HepG2 (cell line): Measurements from ENCODE around the gene MBLAC1. TPM values are rescaled to one million over a fixed set of nuclear protein-coding genes. Genes with fewer than 3 reads are reported as not detected.

Experiments
- CCDC6 ChIP-seq: sonication (generic); formaldehyde crosslinking; IDR thresholded peaks from 2 replicates; pipeline ENCODE4 v1.8.1; 2022; ENCODE audit warnings: mild to moderate bottlenecking, missing genetic modification reagents, moderate library complexity
- GATAD1 ChIP-seq: IDR thresholded peaks from 2 replicates; pipeline ENCODE4 v1.6.1; 2016; ENCODE audit warnings: missing genetic modification reagents, missing compliant biosample characterization
- IRF9 ChIP-seq: sonication (generic); formaldehyde crosslinking; IDR thresholded peaks from 2 replicates; pipeline ENCODE4 v1.8.0; 2022; ENCODE audit warnings: missing genetic modification reagents, mild to moderate bottlenecking, borderline replicate concordance
- MTERF4 ChIP-seq: sonication (generic); formaldehyde crosslinking; IDR thresholded peaks from 2 replicates; pipeline ENCODE4 v1.8.0; 2023; ENCODE audit warnings: mild to moderate bottlenecking, missing genetic modification reagents
- RARA ChIP-seq: IDR thresholded peaks from 2 replicates; pipeline ENCODE4 v1.6.1; 2016; ENCODE audit warnings: missing genetic modification reagents, missing compliant biosample characterization
- REST ChIP-seq, 2 experiments: IDR thresholded peaks; 2 replicates each; pipeline ENCODE4 v1.6.1; 2011 to 2012; ENCODE audit warnings: low read length in 2 of 2, borderline replicate concordance in 1 of 2, low read depth in 1 of 2, mild to moderate bottlenecking in 1 of 2, moderate library complexity in 1 of 2
- SALL2 ChIP-seq: sonication (generic); formaldehyde crosslinking; IDR thresholded peaks from 2 replicates; pipeline ENCODE4 v1.8.1; 2023; ENCODE audit warnings: mild to moderate bottlenecking, missing genetic modification reagents, inconsistent platforms
- ZBTB2 ChIP-seq: sonication (generic); formaldehyde crosslinking; IDR thresholded peaks from 2 replicates; pipeline ENCODE4 v1.8.0; 2022; ENCODE audit warnings: low read depth, missing genetic modification reagents
- ZC3H13 ChIP-seq: sonication (generic); formaldehyde crosslinking; IDR thresholded peaks from 2 replicates; pipeline ENCODE4 v1.8.1; 2023; ENCODE audit warnings: mild to moderate bottlenecking, missing genetic modification reagents, moderate library complexity
- ZNF275 ChIP-seq: sonication (generic); formaldehyde crosslinking; IDR thresholded peaks from 2 replicates; pipeline ENCODE4 v1.8.0; 2022; ENCODE audit warnings: missing genetic modification reagents, mild to moderate bottlenecking, inconsistent platforms, borderline replicate concordance
- ZNF292 ChIP-seq: sonication (generic); formaldehyde crosslinking; IDR thresholded peaks from 2 replicates; pipeline ENCODE4 v1.8.1; 2022; ENCODE audit warnings: mild to moderate bottlenecking, low read depth, missing genetic modification reagents, borderline replicate concordance
- ZNF75D ChIP-seq: sonication (generic); formaldehyde crosslinking; IDR thresholded peaks from 2 replicates; pipeline ENCODE4 v1.8.1; 2023; ENCODE audit warnings: missing genetic modification reagents, mild to moderate bottlenecking, borderline replicate concordance
- ZNF772 ChIP-seq: sonication (generic); formaldehyde crosslinking; IDR thresholded peaks from 2 replicates; pipeline ENCODE4 v1.5.0; 2020; ENCODE audit warnings: mild to moderate bottlenecking, missing genetic modification reagents
- ZNF776 ChIP-seq: sonication (generic); formaldehyde crosslinking; IDR thresholded peaks from 2 replicates; pipeline ENCODE4 v1.4.0; 2020; ENCODE audit warnings: mild to moderate bottlenecking, missing genetic modification reagents
- polyA plus RNA-seq, 8 experiments: library from polyadenylated mRNA; depleted of rRNA in 3 of 8; stranded (reverse) in 7 of 8; unstranded in 1 of 8; fragments of >200 nt; fragmentation: Illumina TruSeq in 4 of 8; extraction: Trizol in 4 of 8; gene quantifications; 2 replicates each; pipeline versions ENCODE4 v1.2.1 to v1.2.3, GENCODE V29; 2011 to 2016; ENCODE audit warnings: low read depth in 4 of 8, missing spikeins in 1 of 8, mixed read lengths in 1 of 8; ENCODE audit not compliant: insufficient read depth in 1 of 8
- total RNA-seq, 5 experiments: library from RNA; depleted of rRNA; stranded (reverse); fragments of >200 nt; fragmentation: Illumina TruSeq; extraction: Trizol; gene quantifications; 2 replicates each; pipeline ENCODE4 v1.2.3, GENCODE V29; 2016; ENCODE audit warnings: low read depth in 1 of 5

The MBLAC1 gene
- total and polyA plus RNA-seq, 2 of the 13 experiments (the other 11 are each of a cell fraction or from before 2014, with no cell fraction given): 0.79 to 2.1 TPM

- peak; percentile 61 for TF ChIP-seq ZBTB2
- TF ChIP-seq ZNF772 (CRISPR knock-in tag): no peak
- peak; percentile 75 for TF ChIP-seq ZC3H13 (CRISPR knock-in tag)
- no peak for TF ChIP-seq ZNF292 (CRISPR knock-in tag)
- TF ChIP-seq ZNF776: 0 out of 2 replicates have a peak, but pooled peaks have one; percentile 35
- TF ChIP-seq SALL2 (CRISPR knock-in tag): peak; percentile 59; the same call in 1 of the 2 replicates
- no peak for TF ChIP-seq ZNF75D (CRISPR knock-in tag)
- peak; percentile 63; the same call in 1 of the 2 replicates for TF ChIP-seq IRF9
- 0 out of 2 replicates have a peak, but pooled peaks have one; percentile 78 for TF ChIP-seq ZNF275
- 0 out of 4 replicates have a peak, but pooled peaks of 1 of the 2 experiments have one; percentile 2 for TF ChIP-seq REST (IDR thresholded peaks at IDR 0.05; ENCODE audit: borderline replicate concordance in 1 of 2, low read depth in 1 of 2, low read length in 2 of 2)
- TF ChIP-seq CCDC6 (CRISPR knock-in tag): no peak; the same call in 1 of the 2 replicates
- peak; percentile 5; the same call in 1 of the 2 replicates for TF ChIP-seq RARA
- TF ChIP-seq MTERF4 (CRISPR knock-in tag): no peak
- peak; percentile 74 for TF ChIP-seq GATAD1 (CRISPR knock-in tag)
Observed at GRCh38 chr7:100148559-100149328, 22.0 kb downstream of the MBLAC1 start, which contains the start of gene LAMTOR4 (continued).
